Psoas muscle (tissue), 8 donors: ENCODE measurements around the gene CDC42EP1. TPM values are rescaled to one million over a fixed set of nuclear protein-coding genes. Genes with fewer than 3 reads are reported as not detected.

ENCODE experiments used
- ATAC-seq, 4 donors: fragments of 200-7000 bp; cut with Tn5 transposase; one replicate each; pipeline ENCODE4 v1.9.1; 2020; ENCODE audit warnings: moderate library complexity in 3 of 4, mild to moderate bottlenecking in 2 of 4
- DNase-seq, 2 donors: peaks; one replicate each; pipeline ENCODE4 v3.0.0-alpha.2; 2020
- H3K27ac ChIP-seq: fragments of 200-600 bp; one replicate; pipeline ENCODE4 v1.8.0; 2022
- H3K27me3 ChIP-seq, 3 donors: fragments of 200-600 bp in 1 of 3; one replicate each; pipeline versions ENCODE4 v1.6.1 to v1.8.0; 2013 to 2022; ENCODE audit warnings: low read length in 2 of 3, mild to moderate bottlenecking in 2 of 3, moderate library complexity in 1 of 3; ENCODE audit not compliant: insufficient read depth in 3 of 3
- H3K36me3 ChIP-seq, 2 donors: fragments of 200-600 bp in 1 of 2; one replicate each; pipeline versions ENCODE4 v1.6.1 to v1.8.0; 2013 to 2022; ENCODE audit warnings: low read depth in 1 of 2, mild to moderate bottlenecking in 1 of 2, moderate library complexity in 1 of 2; ENCODE audit not compliant: insufficient read depth in 1 of 2
- H3K4me1 ChIP-seq: fragments of 200-600 bp; one replicate; pipeline ENCODE4 v1.8.0; 2022
- H3K4me3 ChIP-seq: fragments of 200-600 bp; one replicate; pipeline ENCODE4 v1.8.0; 2022; ENCODE audit warnings: mild to moderate bottlenecking
- H3K9me3 ChIP-seq: fragments of 200-600 bp; one replicate; pipeline ENCODE4 v1.8.0; 2022
- WGBS, 3 donors: extraction: QIAGEN DNeasy Blood & Tissue Kit; methylation state at CpG; one replicate each; pipeline versions ENCODE4 v1.1.6 to v1.1.7; 2013; 5-methylcytosine and 5-hydroxymethylcytosine counted together
- intact Hi-C, 2 donors: fragments of 100-400 bp; cut with DNase I; formaldehyde crosslinking; loops; one replicate each; pipeline versions ENCODE4 v1.11.0 to v1.14.2; 2022
- polyA plus RNA-seq, 3 donors: library from polyadenylated mRNA; stranded (reverse); fragments of 200-250 nt; gene quantifications; one replicate each; pipeline ENCODE4 v1.2.3, GENCODE V29; 2013
- total RNA-seq, 4 donors: library from RNA; stranded (reverse); fragmentation: NEBNext Ultra II Directional in 2 of 4; extraction: Animal tissue kit (Norgen Biotek cat#: 25700) in 2 of 4; gene quantifications; one replicate each; pipeline versions ENCODE4 v1.2.1 to v1.2.4, GENCODE V29; 2021 to 2023
- TF ChIP-seq, protein P1 (sequence below): fragments of 200-600 bp; IDR thresholded peaks from one replicate; pipeline ENCODE4 v1.8.0; 2022; ENCODE audit warnings: antibody characterized with exemption
- donor health status: healthy with polysubstance abuse.
- donor health status: DM: no; HTN: no; CAD: no; lungs with moderate emphysema.
- donor health status: Bipolar disorder and iron deficiency.
- donor health status: healthy.
- donor health status: DM: yes; HTN: yes; CAD: no.
- donor health status: DM: no; HTN: no; CAD: no.
- donor health status: DM: no; HTN: no; CAD: no.
- donor health status: DM: yes; HTN: yes; CAD: no.

The CDC42EP1 gene
- total and polyA plus RNA-seq, 7 donors, result 3.8 to 13.8 (median 6.9) TPM

DNA sequence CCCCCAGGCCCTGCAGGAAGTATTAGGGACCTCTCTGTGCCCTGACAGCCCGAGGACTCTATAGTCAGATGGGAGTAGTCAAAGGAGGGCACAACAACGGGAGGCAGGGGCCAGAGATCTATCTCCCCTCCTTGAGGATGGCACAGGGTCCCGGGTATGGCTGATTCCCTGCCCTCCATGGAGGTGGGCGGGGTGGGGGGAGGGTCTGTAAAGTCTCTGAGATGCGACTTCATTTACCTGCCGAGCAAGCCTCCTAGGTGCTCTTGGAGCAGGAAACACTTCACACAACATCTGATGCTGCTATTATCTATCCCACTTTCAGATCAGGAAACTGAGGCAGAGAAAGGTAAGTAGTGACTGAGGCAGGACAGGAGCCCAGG lies 769 bp upstream of the CDC42EP1 start:
- Histone ChIP-seq H3K9me3 (no peaks in the 10 kb centered on the region), H3K4me1 (peaks cover 18% of the 10 kb centered on the region), H3K4me3 (peak overlapping the region; percentile 72), H3K27ac (peak overlapping the region; percentile 77), H3K36me3 (no peaks in the 10 kb centered on the region), H3K27me3 (peaks cover 0 to 61% (median 12%) of the 10 kb centered on the region in 3 donors)
- WGBS, 3 donors, result 71 to 81% (median 81%) methylated on average over 6 of the region's 6 CpGs
- ATAC-seq (no peak), DNase-seq (no peak)
- TF ChIP-seq, protein P1, sequence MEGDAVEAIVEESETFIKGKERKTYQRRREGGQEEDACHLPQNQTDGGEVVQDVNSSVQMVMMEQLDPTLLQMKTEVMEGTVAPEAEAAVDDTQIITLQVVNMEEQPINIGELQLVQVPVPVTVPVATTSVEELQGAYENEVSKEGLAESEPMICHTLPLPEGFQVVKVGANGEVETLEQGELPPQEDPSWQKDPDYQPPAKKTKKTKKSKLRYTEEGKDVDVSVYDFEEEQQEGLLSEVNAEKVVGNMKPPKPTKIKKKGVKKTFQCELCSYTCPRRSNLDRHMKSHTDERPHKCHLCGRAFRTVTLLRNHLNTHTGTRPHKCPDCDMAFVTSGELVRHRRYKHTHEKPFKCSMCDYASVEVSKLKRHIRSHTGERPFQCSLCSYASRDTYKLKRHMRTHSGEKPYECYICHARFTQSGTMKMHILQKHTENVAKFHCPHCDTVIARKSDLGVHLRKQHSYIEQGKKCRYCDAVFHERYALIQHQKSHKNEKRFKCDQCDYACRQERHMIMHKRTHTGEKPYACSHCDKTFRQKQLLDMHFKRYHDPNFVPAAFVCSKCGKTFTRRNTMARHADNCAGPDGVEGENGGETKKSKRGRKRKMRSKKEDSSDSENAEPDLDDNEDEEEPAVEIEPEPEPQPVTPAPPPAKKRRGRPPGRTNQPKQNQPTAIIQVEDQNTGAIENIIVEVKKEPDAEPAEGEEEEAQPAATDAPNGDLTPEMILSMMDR, result no peak
- intact Hi-C loops, result no loop called here

DNA sequence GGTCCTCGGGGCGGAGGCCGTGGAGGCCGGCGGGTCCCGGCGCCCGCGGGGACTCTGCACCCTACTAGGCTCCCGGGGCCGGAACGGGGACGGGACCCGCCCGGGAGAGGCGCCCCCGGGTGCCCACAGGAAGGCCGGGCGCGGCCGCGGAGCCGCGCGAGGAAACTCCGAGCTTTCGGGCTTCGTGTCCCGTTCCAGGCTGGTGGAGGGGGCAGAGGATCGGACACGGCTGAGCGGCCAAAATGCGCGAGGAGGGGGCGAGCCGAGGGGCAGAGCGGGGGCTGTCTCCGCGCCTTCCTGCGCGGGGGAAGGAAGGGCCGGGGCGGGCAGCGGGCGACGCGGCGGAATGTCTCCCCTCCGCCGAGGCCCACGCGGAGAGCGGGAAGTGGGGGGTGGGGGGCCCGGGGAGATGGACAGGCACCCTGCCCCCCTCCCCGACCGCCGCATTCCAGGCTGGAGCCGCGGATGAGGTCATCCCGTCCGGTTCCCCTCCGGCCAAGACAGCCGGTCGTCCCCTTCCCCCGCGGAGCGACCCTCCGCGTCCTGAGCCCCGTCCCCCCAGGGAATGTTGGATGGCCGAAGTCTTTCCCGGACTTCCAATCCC lies 430 bp downstream of the CDC42EP1 start:
- TF ChIP-seq, protein P1, result no peak
- ATAC-seq (peak; percentile 19 to 44 (median 22)), DNase-seq (peak; percentile 64 to 74)
- intact Hi-C loops, result loop anchor here in 1 of 2 donors (10.0 kb wide), 1 partner anchor 246 kb away; no protein-coding TSS in a partner anchor
- 0 to 1% (median 0%) methylated on average over 18 to 72 of the region's 72 CpGs for WGBS, 3 donors
- Histone ChIP-seq H3K27me3 (peaks cover 0 to 55% (median 9%) of the 10 kb centered on the region in 3 donors), H3K4me3 (peak overlapping the region; percentile 72), H3K4me1 (peaks cover 23% of the 10 kb centered on the region), H3K27ac (peak overlapping the region; percentile 85), H3K9me3 (no peaks in the 10 kb centered on the region), H3K36me3 (peaks cover 0 to 1% of the 10 kb centered on the region in 2 donors)

- 1 to 2% (median 2%) methylated on average over 44 to 56 of the region's 56 CpGs for WGBS, 3 donors
- ATAC-seq, result peak; percentile 62 to 78 (median 70)
- intact Hi-C loops, result loop anchor here in 1 of 2 donors (10.0 kb wide), 1 partner anchor 247 kb away; no protein-coding TSS in a partner anchor
- Histone ChIP-seq H3K36me3 (peaks cover 0 to 9% of the 10 kb centered on the region in 2 donors), H3K27me3 (peaks cover 0 to 51% (median 9%) of the 10 kb centered on the region in 3 donors), H3K9me3 (no peaks in the 10 kb centered on the region), H3K4me1 (peaks cover 30% of the 10 kb centered on the region), H3K4me3 (peak overlapping the region; percentile 72), H3K27ac (peak overlapping the region; percentile 85)
- DNase-seq, result peak; percentile 92 to 93
- TF ChIP-seq, protein P1, result peak; percentile 59
Observed at GRCh38 chr22:37561212-37562048, 1.1 kb downstream of the CDC42EP1 start.

DNA sequence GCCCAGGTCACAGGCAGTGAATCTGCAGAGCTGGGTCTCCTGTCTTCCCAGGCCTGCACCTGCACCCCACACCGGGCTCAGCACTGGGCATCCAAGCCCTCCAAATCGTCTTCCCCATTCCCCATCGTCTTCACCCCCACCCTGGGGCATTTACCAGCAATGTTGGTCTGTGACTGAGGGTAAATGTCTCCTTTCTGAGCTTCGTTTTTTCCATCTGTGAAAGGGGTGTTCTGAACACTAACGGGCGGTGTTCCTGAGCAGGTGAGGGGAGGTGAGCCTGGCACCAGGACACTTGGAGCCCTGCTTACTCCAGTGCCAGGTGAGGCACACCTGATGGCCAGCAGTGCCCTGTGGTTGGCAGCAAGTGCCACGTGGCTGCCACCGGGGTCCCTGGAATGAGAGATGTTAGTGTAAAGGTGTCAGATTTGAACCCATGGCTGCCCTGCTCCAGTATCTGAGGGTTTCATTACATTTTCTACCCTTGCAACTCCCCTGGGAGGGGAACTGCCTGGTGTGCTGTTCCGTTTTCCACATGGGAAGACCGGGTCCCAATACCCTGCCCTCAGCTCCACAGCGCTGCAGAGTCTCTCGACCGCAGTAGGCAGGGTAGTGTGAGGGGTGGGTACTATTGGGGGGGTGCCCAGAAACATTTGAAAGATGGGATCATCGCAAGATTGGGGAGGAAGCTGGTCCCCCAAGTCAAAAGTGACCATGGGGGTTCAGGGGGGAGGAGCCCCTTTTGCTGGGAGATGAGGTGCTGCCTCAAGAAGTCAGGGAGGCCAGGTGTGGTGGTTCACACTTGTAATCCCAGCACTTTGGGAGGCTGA lies 2.0 kb downstream of the CDC42EP1 start:
- ATAC-seq (no peak), DNase-seq (peak in 1 of 2 donors; percentile 41)
- Histone ChIP-seq H3K36me3 (peaks cover 0 to 13% of the 10 kb centered on the region in 2 donors), H3K27ac (peak overlapping the region; percentile 85), H3K4me3 (peak overlapping the region; percentile 72), H3K9me3 (no peaks in the 10 kb centered on the region), H3K4me1 (peaks cover 34% of the 10 kb centered on the region), H3K27me3 (peaks cover 0 to 49% (median 9%) of the 10 kb centered on the region in 3 donors)
- TF ChIP-seq, protein P1, result no peak
- intact Hi-C loops, result loop anchor here in 1 of 2 donors (10.0 kb wide), 1 partner anchor 247 kb away; no protein-coding TSS in a partner anchor
- WGBS, 3 donors, result 55 to 64% (median 55%) methylated on average over 14 of the region's 14 CpGs
